HTR-8/SVneo (cell line): ENCODE results near the gene TMEM171.

Experiments
- DNase-seq: peaks from one replicate; pipeline ENCODE4 v3.0.0; 2011; ENCODE audit warnings: low spot score, mixed read lengths; ENCODE audit not compliant: insufficient read length
- FAIRE-seq: peaks from 2 replicates; lab custom pipeline; 2011; peaks lifted over from hg19 to GRCh38; lab: Jason Lieb, UNC

The TMEM171 gene

DNA sequence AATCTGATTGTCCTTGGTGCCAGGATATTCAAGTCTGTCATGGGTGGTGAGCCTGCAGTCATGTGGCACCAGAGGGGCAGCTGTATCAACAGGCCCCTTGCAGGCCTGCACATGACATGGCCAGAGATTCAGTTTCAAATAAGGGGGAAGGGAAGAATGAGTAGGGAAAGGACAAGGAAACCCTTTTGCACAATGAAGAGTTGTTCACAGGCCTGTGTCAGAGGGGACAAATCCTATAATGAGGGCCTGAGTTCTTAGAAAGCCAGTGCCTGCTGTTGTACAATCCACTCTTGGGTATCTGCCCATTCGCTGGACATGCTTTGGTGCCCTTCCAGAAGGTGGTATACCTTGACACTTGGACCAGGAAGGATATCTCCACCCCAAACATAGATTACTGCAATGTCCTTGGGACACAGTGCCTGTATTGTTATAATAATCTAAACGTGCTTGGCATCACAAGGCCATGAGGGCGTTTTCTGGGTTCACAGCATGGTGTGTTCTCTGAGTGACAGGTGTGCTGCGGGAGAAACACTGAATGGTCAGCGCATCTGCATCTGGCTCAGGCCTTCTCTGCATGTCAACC, 1.9 kb upstream of the TMEM171 start:
- no peak for FAIRE-seq
- DNase-seq, result no peak

DNA sequence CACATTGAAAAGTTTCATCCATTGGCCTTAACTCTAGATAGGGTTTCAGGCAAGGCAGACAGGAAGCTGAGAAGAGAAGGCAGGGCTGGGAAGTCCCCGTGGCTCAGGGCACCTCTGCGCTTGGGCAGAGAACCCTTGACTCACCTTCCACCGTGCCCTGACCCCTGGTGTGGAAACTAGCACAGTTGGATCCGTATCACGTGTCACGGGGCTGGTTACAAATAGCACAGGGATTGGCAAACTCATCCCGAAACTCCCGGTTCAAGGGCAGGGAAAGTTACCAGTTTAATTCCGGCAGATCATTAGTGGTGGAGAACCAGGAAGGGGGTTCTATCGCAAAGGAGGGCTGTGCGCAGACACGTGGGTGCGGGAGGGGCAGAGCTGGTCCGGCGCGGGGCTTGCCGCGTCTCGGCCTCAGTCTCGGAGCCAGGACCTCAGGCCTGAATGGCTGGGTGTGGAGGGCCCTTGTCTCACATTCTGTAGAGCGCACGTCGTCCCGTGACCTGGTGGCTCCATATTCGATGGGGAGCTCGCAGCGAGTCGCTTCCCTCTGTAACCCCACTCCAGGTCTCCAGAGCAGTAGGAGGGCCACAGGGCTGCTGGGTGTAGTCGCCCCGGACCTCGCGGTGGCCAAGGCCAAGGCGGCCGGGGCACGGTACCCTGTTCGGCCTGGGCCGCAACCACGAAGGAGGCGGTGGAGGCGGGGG, 771 bp upstream of the TMEM171 start:
- no peak for DNase-seq
- no peak for FAIRE-seq

DNA sequence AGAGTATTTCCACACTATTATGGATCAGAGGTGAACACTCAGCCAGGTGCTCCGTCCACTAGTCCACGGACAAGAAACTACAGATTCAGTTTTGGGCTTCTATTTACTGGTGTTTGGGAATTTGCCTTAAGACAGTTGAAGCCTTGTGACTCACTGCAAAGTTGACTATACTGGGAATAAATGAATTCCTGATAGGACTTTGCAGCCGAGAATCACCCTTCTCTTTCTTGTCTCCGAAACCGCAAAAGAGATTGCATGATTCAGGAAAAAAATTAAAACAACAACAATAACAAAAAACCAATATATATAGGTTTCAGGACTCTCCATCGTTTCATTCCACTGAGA, 716 bp downstream of the TMEM171 start:
- FAIRE-seq (no peak), DNase-seq (peak; percentile 32)

DNA sequence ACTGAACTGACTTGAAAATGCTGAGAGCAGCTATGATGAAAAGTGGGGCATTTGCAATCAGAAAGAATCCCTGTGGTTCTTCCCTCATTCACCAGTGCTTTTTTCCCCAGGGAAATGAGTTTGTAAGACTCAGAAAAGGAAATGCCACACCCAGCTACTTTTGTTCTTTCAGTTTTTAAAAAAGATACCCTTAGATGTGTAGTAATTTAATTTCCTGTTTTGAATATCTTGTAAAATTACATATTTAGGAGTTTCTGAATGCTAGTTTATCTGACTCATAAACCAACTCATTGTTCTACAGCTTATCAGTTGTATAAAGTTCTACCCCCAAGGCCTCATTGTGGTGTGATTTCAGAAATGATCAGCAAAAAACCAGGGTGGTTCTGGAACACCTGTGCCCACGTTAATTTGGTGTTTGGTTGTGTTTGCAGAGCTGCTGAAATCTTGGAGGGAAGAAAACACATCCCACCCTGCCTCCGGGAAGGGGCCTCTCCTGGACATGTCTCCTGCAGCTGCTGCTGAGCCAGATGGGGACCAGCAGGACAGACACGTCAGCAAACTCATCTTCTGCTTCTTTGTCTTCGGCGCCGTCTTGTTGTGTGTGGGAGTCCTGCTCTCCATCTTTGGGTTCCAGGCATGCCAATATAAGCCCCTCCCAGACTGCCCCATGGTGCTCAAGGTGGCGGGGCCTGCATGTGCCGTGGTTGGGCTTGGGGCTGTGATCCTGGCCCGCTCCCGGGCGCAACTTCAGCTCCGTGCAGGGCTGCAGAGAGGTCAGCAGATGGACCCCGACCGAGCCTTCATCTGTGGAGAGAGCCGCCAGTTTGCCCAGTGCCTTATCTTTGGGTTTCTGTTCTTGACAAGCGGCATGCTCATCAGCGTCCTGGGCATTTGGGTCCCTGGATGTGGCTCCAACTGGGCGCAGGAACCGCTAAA, 2.8 kb downstream of the TMEM171 start:
- DNase-seq (no peak), FAIRE-seq (no peak)

DNA sequence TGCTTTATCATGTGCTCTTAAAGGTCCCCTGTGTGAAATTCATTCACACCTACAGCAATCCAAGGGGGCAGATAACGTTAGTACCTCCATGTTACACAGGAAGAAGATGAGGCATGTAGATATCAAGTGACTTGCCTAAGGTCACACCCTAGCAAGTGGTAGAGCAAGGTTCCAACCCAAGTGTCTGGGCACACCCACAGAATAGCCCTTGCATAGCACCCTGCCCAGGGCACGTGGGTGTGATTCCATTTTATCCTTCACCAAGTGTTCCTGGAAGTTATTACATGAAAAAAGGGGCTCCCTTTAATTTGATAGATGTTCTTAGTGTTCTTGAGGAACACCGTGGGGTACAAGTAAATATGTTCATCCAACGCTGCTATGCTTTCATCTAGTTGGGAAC, 4.9 kb downstream of the TMEM171 start:
- no peak for FAIRE-seq
- DNase-seq, result no peak

DNA sequence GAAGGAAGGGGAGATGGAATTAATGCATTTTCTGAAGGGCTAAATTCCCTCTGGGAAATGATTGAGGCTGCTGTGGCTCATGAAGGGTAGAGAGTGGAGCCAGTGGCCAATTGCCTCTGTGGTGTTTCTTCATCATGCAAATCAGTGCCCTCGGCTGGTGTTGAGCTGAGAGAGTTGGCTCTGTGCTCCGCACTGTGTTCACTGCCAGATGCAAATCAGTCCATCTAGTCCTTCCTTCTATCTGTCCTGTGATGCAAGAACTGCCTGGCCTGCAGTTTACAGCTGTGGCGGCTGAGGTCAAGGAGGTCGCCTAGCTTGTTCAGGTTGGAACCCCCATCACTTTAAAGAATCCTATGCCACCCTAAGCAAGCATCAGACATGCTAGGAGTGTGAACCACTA, 6.0 kb downstream of the TMEM171 start:
- DNase-seq (no peak), FAIRE-seq (peak; percentile 28)

DNA sequence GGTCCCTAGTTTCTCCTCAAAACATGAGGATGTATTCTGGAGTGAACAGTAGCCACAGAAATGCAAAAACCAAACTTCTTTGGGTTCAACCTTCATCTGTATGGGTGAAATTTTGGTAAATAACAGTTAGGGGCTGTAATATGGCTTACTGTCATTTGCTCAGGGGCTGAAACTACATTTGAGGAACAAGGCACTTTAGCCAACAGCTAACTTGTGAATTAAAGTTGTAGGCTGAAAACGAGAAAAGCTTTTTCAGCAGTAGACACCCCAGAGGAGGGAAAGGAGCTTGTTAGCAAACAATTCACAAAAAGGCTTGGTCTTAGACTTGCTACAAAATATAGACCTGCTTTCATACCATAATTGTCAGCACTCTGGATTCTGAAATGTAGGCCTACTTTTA, 6.6 kb downstream of the TMEM171 start:
- FAIRE-seq (no peak), DNase-seq (no peak)

DNA sequence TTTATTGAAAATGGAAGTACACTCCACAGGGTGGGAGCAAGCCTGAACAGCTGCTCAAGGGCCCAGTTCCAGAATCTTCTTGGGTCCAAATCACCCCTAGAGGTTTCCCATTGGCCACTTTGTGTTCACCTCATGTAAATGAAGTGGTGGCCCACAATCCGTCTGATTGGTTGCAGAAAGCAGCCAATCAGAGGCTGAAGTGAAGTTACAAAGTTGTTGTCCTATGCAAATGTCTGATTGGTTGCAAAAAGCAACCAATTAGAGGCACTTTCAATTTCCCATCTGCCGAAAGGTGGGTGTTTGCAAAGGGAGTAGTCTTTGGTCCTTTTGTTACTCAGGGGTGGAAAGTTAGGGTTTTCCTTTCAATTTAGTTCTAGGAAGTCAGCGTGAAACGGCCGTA, 8.8 kb downstream of the TMEM171 start:
- DNase-seq, result no peak
- FAIRE-seq, result no peak

DNA sequence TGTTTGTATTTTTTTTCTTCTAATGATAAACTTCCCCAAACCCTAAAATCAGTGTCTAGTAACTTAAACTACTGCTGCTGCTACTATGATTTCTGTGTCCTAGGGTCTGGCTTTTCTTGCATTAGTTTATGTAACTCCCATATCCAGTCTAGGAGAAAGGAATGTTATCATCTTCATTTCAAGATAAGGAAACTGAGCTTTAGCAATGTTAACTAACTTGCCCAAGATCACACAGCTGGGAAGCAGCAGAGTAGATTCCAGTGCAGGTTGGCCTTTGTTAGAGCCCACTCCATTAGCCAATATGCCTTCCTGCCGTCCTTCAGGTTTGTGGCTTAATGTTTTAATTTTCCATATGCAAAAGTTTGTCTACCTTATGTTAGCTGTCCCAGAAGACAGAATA, 10.4 kb downstream of the TMEM171 start:
- DNase-seq, result no peak
- FAIRE-seq, result no peak

DNA sequence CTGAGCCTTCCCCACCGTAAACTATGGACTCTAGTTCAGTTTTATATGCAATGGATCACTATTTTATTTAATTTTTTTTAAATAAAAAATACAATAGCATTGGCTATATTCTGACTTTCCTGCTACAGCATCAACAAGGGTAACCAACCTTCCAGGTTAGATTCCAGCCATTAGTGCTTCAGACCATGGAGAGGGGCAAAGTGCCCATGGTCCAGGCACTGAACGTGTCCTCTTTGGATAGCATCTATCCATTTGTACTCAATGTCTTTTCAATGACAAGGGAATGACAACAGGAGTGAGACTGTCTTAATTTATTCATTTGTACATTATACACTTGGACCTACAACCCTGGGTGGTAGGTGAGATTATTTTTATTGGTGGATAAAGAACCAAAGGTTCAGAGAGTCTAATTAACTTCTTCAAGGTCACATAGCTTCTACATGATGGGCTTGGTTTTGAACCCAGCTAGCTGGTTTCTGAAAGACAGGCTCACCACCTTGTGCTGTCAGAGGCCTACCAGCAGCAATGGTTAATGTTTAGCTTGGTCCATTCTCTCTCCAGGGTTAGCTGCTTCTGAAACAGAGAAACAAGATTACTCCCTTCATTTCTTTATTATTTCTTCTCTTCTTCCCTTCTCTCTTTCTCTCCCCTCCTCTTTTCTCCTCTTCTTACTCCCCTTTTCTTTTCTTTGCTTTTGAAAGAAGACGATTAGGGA, 11.5 kb downstream of the TMEM171 start:
- FAIRE-seq, result no peak

DNA sequence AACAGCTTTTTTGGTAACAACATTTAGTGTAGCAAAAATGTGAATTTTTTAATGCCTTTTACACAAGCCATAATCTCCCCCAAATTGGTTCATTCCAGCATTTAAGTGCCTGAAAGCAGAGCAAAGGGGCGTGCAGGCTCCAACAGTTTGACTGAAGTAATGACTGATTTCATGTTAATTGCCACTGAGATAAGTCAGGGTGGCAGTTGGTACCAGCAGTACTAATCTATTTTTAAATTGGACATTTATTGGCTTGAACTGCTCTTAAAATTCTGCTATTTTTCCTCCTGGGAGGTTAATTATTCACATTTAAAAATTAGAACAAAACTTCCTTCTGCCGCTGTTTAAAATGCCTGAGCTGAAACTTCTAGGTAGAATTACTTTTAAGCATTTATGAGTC, 12.4 kb downstream of the TMEM171 start:
- DNase-seq, result no peak
- FAIRE-seq, result no peak

More for the DNA sequence above, 11.5 kb downstream of the TMEM171 start:
- no peak for DNase-seq

DNA sequence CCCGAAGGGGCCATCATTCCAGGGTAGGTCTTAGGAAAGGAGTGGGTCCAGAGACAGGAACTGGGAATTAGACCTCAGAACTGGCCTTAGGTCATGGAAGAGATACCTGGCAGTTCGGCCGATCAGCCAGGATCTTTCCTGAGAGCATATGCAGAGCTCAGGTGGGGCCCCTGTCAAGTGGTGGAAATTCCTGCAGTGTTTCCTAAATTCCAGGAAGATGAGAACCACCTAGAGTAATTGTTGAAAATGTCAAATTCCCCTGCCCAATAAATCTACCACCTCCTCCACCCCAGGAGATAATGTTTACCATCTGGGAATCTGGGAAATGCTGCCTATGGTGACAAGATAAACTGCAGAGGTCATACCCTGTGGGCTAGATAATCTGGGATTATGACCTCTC, 14.6 kb downstream of the TMEM171 start:
- no peak for DNase-seq
- FAIRE-seq, result peak; percentile 33

DNA sequence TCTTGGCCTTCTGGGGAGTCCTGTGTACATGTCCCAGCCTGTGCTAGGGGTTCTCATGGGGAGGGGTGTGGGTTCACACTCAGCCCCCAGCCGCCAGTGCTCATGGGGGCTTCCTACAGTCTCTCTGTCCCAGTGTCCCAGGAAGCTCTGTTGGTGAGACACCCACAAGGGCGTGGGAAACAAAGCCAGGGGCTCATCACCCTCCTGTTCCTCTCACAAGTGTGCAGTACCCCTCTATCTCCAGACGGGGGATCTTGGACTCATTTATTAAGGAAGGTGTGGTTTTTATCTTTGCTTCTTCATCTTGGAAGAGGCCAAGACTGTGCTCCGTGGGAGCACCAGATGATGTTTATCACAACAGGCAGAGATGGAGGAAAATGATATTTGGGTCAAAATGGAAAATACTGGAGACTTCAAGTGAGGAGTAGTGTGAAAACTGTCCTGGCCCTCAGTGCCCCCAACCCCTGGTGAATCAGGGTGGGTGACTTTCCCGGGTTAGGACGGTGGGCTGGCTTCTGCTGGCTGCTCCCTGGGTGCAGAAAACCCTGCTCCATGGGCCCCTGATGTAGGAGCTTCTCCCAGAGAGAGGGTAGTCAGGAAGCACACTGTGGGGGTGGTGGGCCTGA, 15.2 kb downstream of the TMEM171 start:
- DNase-seq (peak; percentile 53), FAIRE-seq (no peak)

DNA sequence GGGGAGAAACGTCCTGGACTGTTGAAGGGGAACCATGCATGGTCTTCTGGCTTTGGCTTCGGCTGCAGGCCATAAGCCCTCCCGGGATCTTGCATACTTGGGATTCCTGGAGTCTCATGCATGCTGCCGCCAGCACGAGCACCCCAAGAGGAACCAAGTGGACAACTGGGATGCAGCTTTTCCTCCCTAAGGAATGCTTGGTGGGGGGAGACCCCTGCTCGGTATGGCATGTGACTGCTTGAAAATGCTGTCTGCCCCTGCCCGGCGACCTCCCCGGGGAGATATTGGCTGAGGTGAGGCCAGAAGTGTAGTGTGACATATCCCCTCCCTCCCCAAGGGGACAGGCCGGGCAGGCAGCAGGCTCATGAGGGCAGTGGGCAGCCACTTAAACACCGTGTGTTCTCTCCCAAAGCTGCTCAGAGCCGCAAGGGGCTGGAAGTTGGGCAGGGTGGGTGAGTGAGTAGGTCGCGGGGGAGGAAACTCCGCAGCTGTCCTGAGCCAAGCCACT, 15.7 kb downstream of the TMEM171 start:
- peak; percentile 81 for FAIRE-seq
- DNase-seq, result peak; percentile 62

DNA sequence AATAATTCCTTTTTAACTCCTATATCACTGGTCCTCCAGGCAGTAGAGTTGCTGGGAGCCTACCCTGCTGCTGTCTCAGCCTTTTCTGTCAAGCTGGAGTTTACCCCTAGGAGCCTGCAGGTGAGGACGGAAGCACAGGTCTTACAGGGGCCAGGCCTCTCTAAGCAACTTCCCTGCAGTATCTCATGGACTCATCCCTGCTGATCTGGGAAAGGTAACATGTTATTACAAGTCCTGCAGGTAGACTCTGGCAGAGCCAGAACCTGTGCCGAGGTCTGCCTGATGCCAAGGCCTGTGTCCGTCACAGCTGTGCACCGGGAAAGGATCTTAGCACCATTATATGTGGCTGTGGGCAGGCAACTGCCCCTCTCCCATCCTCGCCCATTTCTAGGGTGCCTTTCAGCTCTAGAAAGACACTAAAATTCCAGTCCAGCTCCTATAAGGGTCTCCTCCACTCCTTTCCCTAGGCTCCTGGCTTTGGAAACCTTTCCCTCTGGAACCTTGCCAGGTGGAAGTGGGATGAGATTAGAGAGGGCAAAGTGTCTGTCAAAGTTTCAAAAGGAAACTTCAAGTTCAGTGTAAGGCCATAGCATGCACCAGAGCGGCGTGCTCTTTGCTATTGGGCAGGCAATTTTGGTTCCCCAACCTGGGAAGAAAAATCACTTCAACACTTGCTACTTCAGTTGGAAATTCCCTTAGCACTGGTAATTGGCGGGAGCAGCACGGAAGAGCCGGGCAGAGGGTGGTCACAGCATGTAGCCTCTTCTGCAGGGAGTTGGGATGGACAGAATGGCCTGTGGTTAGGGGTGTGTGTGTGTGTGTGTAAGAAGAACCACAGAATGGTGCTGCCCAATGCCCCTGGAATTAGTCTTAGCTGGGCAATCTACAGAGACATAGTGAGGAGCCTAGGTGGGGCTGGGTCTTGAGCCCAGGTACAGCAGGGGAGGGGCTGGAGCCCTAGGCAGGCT, 17.5 kb downstream of the TMEM171 start:
- FAIRE-seq (no peak), DNase-seq (no peak)

DNA sequence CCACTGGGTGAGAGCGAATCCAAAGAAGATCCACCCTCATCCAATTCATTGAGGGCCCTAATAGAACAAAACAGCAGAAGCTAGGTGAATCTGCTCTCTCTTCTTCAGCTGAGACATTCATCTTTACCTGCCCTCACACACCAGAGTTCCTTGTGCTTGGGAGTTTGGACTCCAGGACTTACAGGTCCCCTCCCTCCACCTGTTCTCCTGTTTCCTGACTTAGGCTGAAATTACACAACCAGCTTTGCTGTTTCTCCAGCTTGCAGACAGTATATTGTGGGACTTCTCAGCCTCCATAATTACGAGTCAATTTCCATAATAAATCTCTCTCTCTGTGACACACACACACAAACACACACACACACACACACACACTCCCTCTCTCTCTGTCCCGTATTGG, 19.1 kb downstream of the TMEM171 start:
- DNase-seq (no peak), FAIRE-seq (no peak)

DNA sequence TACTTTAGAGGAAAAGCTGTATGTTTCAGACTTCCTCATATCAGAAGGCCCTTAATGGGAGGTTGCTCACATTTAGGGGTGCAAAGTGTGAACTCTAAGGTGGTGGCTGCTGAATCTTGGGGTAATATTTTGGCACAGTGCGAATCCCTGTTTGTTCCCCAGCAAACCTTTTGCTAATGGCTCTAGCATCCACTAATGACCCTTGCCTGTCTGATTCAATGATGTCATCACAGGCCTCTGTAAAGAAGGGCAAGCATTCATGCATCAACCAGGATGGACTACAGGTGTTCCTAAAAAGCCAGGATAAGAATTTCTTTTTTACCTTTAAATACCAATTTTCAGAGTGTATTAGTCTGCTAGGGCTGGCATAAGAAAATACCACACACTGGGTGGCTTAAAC, 20.4 kb downstream of the TMEM171 start:
- FAIRE-seq (no peak), DNase-seq (no peak)

DNA sequence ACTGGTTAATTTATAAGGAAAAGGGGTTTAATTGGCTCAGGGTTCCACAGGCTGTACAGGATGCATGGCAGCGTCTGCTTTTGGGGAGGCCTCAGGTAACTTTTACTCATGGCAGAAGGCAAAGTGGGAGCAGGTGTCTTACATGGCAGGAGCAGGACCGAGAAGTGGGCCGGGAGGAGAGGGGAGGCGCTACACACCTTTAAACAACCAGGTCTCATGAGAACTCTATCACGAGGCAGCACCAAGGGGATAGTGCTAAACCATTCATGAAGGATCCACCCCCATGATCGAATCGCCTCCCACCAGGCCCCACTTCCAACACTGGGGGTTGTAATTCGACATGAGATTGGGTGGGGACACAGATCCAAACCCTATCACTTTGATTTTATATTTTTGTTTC, 21.7 kb downstream of the TMEM171 start:
- DNase-seq (no peak), FAIRE-seq (no peak)

DNA sequence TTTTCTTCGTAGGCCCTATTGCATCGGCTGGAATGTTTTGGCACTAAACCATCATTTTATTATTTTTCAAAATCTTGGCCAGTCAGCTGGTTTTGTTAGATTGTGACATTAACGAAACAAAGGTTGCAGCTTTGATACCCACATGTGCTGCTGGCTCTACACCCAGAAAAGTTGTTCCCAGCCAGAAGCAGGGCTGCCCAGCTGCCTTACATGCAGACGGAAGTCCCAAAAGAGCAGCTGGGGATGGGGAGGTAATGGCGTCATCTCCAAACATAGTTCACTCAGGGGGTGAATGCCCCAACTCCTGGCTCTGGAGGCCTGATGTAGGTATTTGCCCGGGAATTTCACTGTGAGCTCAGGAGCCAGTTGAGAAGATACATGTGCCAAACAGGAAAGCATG, 23.3 kb downstream of the TMEM171 start:
- FAIRE-seq, result no peak
- no peak for DNase-seq
